Tibial nerve (tissue), 3 donors: ENCODE data around the gene MAGI2.

ENCODE experiments used
- CTCF ChIP-seq, 5 experiments: fragments of 200-600 bp in 3 of 5; fragments of 450-650 bp in 2 of 5; sonication (generic) in 3 of 5; IDR thresholded peaks; one replicate each; pipeline ENCODE4 v1.5.1; 2016 to 2019; ENCODE audit warnings: antibody characterized with exemption in 5 of 5, mild to moderate bottlenecking in 3 of 5, moderate library complexity in 2 of 5
- POLR2A ChIP-seq, 2 donors: fragments of 450-650 bp; IDR thresholded peaks; one replicate each; pipeline ENCODE4 v1.6.1; 2017; ENCODE audit warnings: antibody characterized with exemption in 2 of 2, mild to moderate bottlenecking in 2 of 2, moderate library complexity in 2 of 2

- TF ChIP-seq CTCF (IDR thresholded peaks at IDR 0.05): no peak
- TF ChIP-seq POLR2A (IDR thresholded peaks at IDR 0.05): no peak
Observed at GRCh38 chr7:79320741-79321473, 132.6 kb downstream of the MAGI2 start.
